ENCODE data around the gene TOMM6.

TOMM6 gene

DNA sequence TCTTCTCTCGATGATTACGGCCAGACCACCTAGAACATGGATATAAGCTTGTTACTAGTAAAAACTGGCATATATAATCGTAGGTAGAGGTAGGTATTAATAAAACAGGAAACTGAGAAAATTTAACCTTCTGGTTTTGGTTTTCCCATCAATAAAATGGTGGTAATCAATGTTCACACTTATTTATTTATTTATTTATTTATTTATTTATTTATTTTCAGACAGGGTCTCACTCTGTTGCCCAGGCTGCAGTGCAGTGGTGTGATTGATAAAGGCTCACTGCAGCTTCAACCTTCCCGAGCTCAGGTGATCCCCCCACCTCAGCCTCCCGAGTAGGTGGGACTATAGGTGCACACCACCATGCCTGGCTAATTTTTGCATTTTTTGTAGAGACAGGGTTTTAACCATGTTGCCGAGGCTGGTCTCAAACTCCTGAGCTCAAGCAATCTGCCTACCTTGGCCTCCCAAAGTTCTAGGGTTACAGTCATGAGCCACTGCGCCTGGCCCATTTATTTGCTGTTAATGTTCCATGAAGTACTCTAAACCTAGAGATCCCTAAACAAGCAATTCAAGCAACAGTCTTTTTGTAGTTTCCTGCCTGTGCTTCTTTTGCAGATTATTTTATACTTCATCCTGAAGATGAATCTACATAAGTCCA lies 11.5 kb downstream of the TOMM6 start:
- H2BK5ac ChIP-seq (ENCODE audit: low read depth, low read length, poor library complexity, severe bottlenecking): no peak overlapping the region
- no peak overlapping the region for H3K18ac ChIP-seq (ENCODE audit: low read depth in 1 of 2, low read length in 2 of 2)
- H3K36me3 ChIP-seq (ENCODE audit: control insufficient read depth in 1 of 2, insufficient read depth in 2 of 2, low read depth in 1 of 2, low read length in 2 of 2): peaks cover 11 to 37% of the 10 kb centered on the region in 2 experiments
- H2AK5ac ChIP-seq (ENCODE audit: low read length, severe bottlenecking): no peak overlapping the region
- no peak overlapping the region for H2BK12ac ChIP-seq (ENCODE audit: low read length in 2 of 2)
- no peak overlapping the region for H4K91ac ChIP-seq (ENCODE audit: low read length)
- DNase-seq: no peak
- no peak overlapping the region for H3K4me2 ChIP-seq (ENCODE audit: low read length, poor library complexity, severe bottlenecking)
- H2AFZ ChIP-seq (ENCODE audit: low read depth, low read length): no peak overlapping the region
- H3K79me1 ChIP-seq (replicated peaks; ENCODE audit: low read length, poor library complexity, severe bottlenecking): peaks cover 2% of the 10 kb centered on the region
- H2BK15ac ChIP-seq (ENCODE audit: low read depth, poor library complexity, severe bottlenecking): no peak overlapping the region
- no peak overlapping the region for H3K14ac ChIP-seq (ENCODE audit: low read length in 2 of 2)
- H3K4ac ChIP-seq (ENCODE audit: low read depth in 1 of 2, low read length in 2 of 2): no peak overlapping the region
- H3K9ac ChIP-seq (ENCODE audit: low read length): no peak overlapping the region
- no peak overlapping the region for H3K23ac ChIP-seq (ENCODE audit: low read length in 2 of 2)
- no peaks in the 10 kb centered on the region for H3K9me3 ChIP-seq (ENCODE audit: control insufficient read depth, low read length)
- 98% methylated on average over 6 of the region's 7 CpGs for whole genome bisulfite sequencing
- H4K8ac ChIP-seq (ENCODE audit: low read length): no peak overlapping the region
- H2BK120ac ChIP-seq (ENCODE audit: low read depth, low read length): no peak overlapping the region
- no peak overlapping the region for H3K4me3 ChIP-seq (ENCODE audit: insufficient read depth in 1 of 2, low read depth in 1 of 2, low read length in 2 of 2)
- no peak overlapping the region for H3K27ac ChIP-seq (ENCODE audit: low read length, poor library complexity, severe bottlenecking)
- H3K4me1 ChIP-seq (ENCODE audit: control insufficient read depth, insufficient read depth, low read depth, low read length): no peaks in the 10 kb centered on the region
- H3K27me3 ChIP-seq (ENCODE audit: control insufficient read depth in 1 of 2, insufficient read depth in 1 of 2, low read length in 2 of 2): no peaks in the 10 kb centered on the region

DNA sequence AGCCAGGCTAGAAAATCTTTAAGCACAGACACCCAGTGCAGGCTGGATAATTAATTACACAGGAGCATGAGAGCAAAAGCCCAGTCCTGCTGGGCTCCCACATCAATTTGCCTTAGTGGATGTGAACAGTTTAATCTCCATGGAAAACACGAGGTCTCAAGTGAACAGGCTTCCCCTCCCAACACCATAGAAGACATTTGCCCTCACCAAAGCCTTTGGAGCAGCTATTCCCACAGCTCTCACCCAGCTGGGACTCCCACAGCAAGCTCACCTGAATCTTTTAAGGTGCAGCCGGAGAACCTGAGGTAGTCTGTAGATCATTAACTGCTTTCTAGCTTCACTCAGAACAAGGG lies 12.0 kb downstream of the TOMM6 start:
- H4K91ac ChIP-seq (ENCODE audit: low read length): no peak overlapping the region
- peaks cover 2% of the 10 kb centered on the region for H3K79me1 ChIP-seq (replicated peaks; ENCODE audit: low read length, poor library complexity, severe bottlenecking)
- no peak overlapping the region for H3K14ac ChIP-seq (ENCODE audit: low read length in 2 of 2)
- H2BK120ac ChIP-seq (ENCODE audit: low read depth, low read length): no peak overlapping the region
- no peak overlapping the region for H3K4ac ChIP-seq (ENCODE audit: low read depth in 1 of 2, low read length in 2 of 2)
- H2AFZ ChIP-seq (ENCODE audit: low read depth, low read length): no peak overlapping the region
- no peak overlapping the region for H3K9ac ChIP-seq (ENCODE audit: low read length)
- H3K36me3 ChIP-seq (ENCODE audit: control insufficient read depth in 1 of 2, insufficient read depth in 2 of 2, low read depth in 1 of 2, low read length in 2 of 2): peaks cover 11 to 37% of the 10 kb centered on the region in 2 experiments
- H2BK5ac ChIP-seq (ENCODE audit: low read depth, low read length, poor library complexity, severe bottlenecking): no peak overlapping the region
- H3K4me3 ChIP-seq (ENCODE audit: insufficient read depth in 1 of 2, low read depth in 1 of 2, low read length in 2 of 2): no peak overlapping the region
- DNase-seq: no peak
- no peak overlapping the region for H4K8ac ChIP-seq (ENCODE audit: low read length)
- H3K18ac ChIP-seq (ENCODE audit: low read depth in 1 of 2, low read length in 2 of 2): no peak overlapping the region
- no peaks in the 10 kb centered on the region for H3K9me3 ChIP-seq (ENCODE audit: control insufficient read depth, low read length)
- no peaks in the 10 kb centered on the region for H3K4me1 ChIP-seq (ENCODE audit: control insufficient read depth, insufficient read depth, low read depth, low read length)
- H3K27me3 ChIP-seq (ENCODE audit: control insufficient read depth in 1 of 2, insufficient read depth in 1 of 2, low read length in 2 of 2): no peaks in the 10 kb centered on the region
- H3K23ac ChIP-seq (ENCODE audit: low read length in 2 of 2): no peak overlapping the region
- no peak overlapping the region for H3K4me2 ChIP-seq (ENCODE audit: low read length, poor library complexity, severe bottlenecking)
- H2BK15ac ChIP-seq (ENCODE audit: low read depth, poor library complexity, severe bottlenecking): no peak overlapping the region
- no peak overlapping the region for H2AK5ac ChIP-seq (ENCODE audit: low read length, severe bottlenecking)
- H2BK12ac ChIP-seq (ENCODE audit: low read length in 2 of 2): no peak overlapping the region
- H3K27ac ChIP-seq (ENCODE audit: low read length, poor library complexity, severe bottlenecking): no peak overlapping the region
- 92% methylated on average over 2 of the region's 2 CpGs for WGBS

DNA sequence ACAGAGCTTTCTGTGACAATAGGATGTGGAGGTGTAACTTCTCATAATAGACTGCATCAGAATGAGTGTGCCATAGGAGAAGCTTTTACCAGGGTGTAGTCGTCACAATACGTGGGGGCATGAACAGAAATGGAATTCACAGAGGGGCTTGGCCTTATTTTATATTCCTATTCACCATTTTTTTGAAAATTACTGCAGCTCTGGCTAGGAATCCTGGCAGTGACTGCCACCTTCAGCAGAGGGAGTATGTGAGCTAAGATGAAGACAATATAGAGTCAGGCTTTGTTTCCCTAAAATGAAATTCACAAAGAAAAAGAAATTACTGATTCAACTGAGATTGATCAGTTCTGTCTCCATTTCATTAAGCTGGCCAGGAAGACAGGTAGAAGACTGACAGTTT lies 13.9 kb downstream of the TOMM6 start:
- Histone ChIP-seq H2BK120ac (ENCODE audit: low read depth, low read length) (no peak overlapping the region), H3K23ac (ENCODE audit: low read length in 2 of 2) (no peak overlapping the region)
- no CpG with 5 or more reads among the region's 2 CpGs for WGBS

DNA sequence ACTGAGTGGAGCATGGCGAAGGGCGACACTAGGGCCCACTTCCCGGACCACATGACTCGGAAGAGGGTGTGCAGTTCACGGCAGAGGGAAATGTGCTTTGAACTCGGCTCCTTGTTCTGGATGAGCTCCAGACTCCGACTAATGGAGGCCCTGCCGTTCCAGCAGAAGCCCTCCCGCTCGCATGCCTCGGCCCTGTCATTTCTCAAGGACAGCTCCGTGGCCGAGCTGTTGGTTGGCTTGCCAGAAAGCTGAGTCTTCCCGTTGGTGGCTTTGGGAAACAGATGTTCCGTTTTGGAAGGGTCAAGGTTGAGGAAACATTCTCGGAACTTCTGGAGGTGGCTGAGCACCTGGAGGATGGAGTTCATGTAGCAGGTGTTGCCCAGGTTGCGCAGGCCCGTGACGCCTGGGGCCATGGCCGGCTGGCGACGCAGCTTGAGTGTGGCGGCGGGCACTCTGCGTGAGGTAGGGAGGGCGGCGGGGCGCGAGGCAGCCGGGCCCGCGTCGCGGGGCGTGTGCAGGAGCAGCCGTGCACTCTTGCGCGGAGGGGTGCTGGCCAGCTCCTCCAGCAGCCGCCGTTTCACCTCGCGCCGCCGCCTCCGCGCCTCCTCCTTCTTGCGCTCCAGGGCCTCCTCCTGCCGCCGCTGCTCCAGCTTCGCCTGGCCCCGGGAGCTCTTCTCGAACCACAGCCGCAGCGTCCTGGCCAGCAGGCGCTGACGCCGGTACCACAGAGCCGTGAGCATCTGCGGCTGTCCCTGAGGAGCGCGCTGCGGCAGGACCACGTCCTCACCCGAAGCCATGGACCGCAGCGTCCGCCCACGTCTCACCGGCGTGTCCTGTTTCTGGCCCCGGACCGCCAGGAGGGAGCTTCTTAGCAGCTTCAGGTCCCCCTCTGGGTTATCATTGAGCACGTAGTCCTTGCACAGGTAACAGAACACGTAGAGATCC lies 18.6 kb downstream of the TOMM6 start:
- H2BK12ac ChIP-seq (ENCODE audit: low read length in 2 of 2): no peak overlapping the region
- H2BK15ac ChIP-seq (ENCODE audit: low read depth, poor library complexity, severe bottlenecking): no peak overlapping the region
- WGBS: 96% methylated on average over 74 of the region's 74 CpGs
- no peak overlapping the region for H3K4ac ChIP-seq (ENCODE audit: low read depth in 1 of 2, low read length in 2 of 2)
- H3K18ac ChIP-seq (ENCODE audit: low read depth in 1 of 2, low read length in 2 of 2): no peak overlapping the region
- no peak overlapping the region for H3K4me2 ChIP-seq (ENCODE audit: low read length, poor library complexity, severe bottlenecking)
- DNase-seq: no peak
- no peak overlapping the region for H3K9ac ChIP-seq (ENCODE audit: low read length)
- H3K36me3 ChIP-seq (ENCODE audit: control insufficient read depth in 1 of 2, insufficient read depth in 2 of 2, low read depth in 1 of 2, low read length in 2 of 2): peaks cover 15 to 18% of the 10 kb centered on the region in 2 experiments
- H2BK120ac ChIP-seq (ENCODE audit: low read depth, low read length): no peak overlapping the region
- H3K14ac ChIP-seq (ENCODE audit: low read length in 2 of 2): no peak overlapping the region
- no peaks in the 10 kb centered on the region for H3K9me3 ChIP-seq (ENCODE audit: control insufficient read depth, low read length)
- H3K27ac ChIP-seq (ENCODE audit: low read length, poor library complexity, severe bottlenecking): no peak overlapping the region
- no peaks in the 10 kb centered on the region for H3K27me3 ChIP-seq (ENCODE audit: control insufficient read depth in 1 of 2, insufficient read depth in 1 of 2, low read length in 2 of 2)
- H4K8ac ChIP-seq (ENCODE audit: low read length): peak overlapping the region; percentile 24
- H4K91ac ChIP-seq (ENCODE audit: low read length): no peak overlapping the region
- no peak overlapping the region for H2AFZ ChIP-seq (ENCODE audit: low read depth, low read length)
- no peak overlapping the region for H2AK5ac ChIP-seq (ENCODE audit: low read length, severe bottlenecking)
- peaks cover 14% of the 10 kb centered on the region for H3K79me1 ChIP-seq (replicated peaks; ENCODE audit: low read length, poor library complexity, severe bottlenecking)
- peaks cover 2% of the 10 kb centered on the region for H3K4me1 ChIP-seq (ENCODE audit: control insufficient read depth, insufficient read depth, low read depth, low read length)
- no peak overlapping the region for H2BK5ac ChIP-seq (ENCODE audit: low read depth, low read length, poor library complexity, severe bottlenecking)
- no peak overlapping the region for H3K4me3 ChIP-seq (ENCODE audit: insufficient read depth in 1 of 2, low read depth in 1 of 2, low read length in 2 of 2)
- H3K23ac ChIP-seq (ENCODE audit: low read length in 2 of 2): no peak overlapping the region

More for the DNA sequence above, 13.9 kb downstream of the TOMM6 start:
- Histone ChIP-seq H2BK5ac (ENCODE audit: low read depth, low read length, poor library complexity, severe bottlenecking) (no peak overlapping the region), H2BK12ac (ENCODE audit: low read length in 2 of 2) (no peak overlapping the region), H3K36me3 (ENCODE audit: control insufficient read depth in 1 of 2, insufficient read depth in 2 of 2, low read depth in 1 of 2, low read length in 2 of 2) (peaks cover 17 to 32% of the 10 kb centered on the region in 2 experiments), H3K14ac (ENCODE audit: low read length in 2 of 2) (no peak overlapping the region), H3K18ac (ENCODE audit: low read depth in 1 of 2, low read length in 2 of 2) (no peak overlapping the region), H4K8ac (ENCODE audit: low read length) (no peak overlapping the region), H3K27me3 (ENCODE audit: control insufficient read depth in 1 of 2, insufficient read depth in 1 of 2, low read length in 2 of 2) (no peaks in the 10 kb centered on the region), H3K27ac (ENCODE audit: low read length, poor library complexity, severe bottlenecking) (no peak overlapping the region), H2AK5ac (ENCODE audit: low read length, severe bottlenecking) (no peak overlapping the region), H4K91ac (ENCODE audit: low read length) (no peak overlapping the region), H3K4me3 (ENCODE audit: insufficient read depth in 1 of 2, low read depth in 1 of 2, low read length in 2 of 2) (no peak overlapping the region), H3K9ac (ENCODE audit: low read length) (no peak overlapping the region), H2AFZ (ENCODE audit: low read depth, low read length) (no peak overlapping the region), H3K4ac (ENCODE audit: low read depth in 1 of 2, low read length in 2 of 2) (no peak overlapping the region), H2BK15ac (ENCODE audit: low read depth, poor library complexity, severe bottlenecking) (no peak overlapping the region), H3K79me1 (replicated peaks; ENCODE audit: low read length, poor library complexity, severe bottlenecking) (peaks cover 10% of the 10 kb centered on the region), H3K4me1 (ENCODE audit: control insufficient read depth, insufficient read depth, low read depth, low read length) (peaks cover under 1% of the 10 kb centered on the region), H3K9me3 (ENCODE audit: control insufficient read depth, low read length) (no peaks in the 10 kb centered on the region), H3K4me2 (ENCODE audit: low read length, poor library complexity, severe bottlenecking) (no peak overlapping the region)
- peak; percentile 46 for DNase-seq
